ENCODE results near the gene ANO10. TPM values are rescaled to one million over a fixed set of nuclear protein-coding genes. Genes with fewer than 3 reads are reported as not detected.

The ANO10 gene
- total and polyA plus RNA-seq, 2 donors (not counting 1 experiment from before 2014, with no cell fraction given), result 1.9 to 10.6 TPM

DNA sequence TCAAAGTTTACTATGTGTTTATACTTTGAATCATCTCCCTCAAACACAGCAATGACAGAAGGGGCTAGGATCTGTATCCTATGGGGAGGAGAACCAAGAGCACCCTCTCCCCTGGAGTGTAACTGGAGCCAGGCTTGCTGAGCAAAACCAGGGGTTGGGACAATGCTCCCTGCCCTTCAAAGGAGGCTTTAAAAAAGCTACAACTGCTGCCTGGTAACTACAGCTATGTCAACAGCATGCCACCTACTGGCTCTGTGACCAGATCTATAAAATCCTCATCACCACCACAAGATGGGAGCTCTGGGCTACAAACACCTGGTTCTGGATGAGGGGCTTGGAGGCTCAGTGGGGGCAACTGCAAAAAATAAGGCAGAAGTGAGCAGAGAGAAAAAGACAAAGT lies 61.9 kb downstream of the ANO10 start:
- Histone ChIP-seq H4K20me1 (ENCODE audit: control insufficient read depth, insufficient read depth, low read length, poor library complexity, severe bottlenecking) (no peaks in the 10 kb centered on the region), H3K9ac (ENCODE audit: low read length) (no peak overlapping the region), H3K9me3 (ENCODE audit: control extremely low read depth in 1 of 3, control insufficient read depth in 2 of 3, insufficient read depth in 1 of 3, low read length in 2 of 3) (no peaks in the 10 kb centered on the region), H3K4me2 (replicated peaks; ENCODE audit: low read depth, low read length, poor library complexity, severe bottlenecking) (no peak overlapping the region), H3K4me1 (ENCODE audit: control insufficient read depth in 2 of 2, insufficient read depth in 2 of 2, low read length in 2 of 2) (no peaks in the 10 kb centered on the region), H3K36me3 (replicated peaks in 1 of 2; ENCODE audit: control extremely low read depth in 1 of 2, control insufficient read depth in 1 of 2, extremely low read depth in 1 of 2, insufficient read depth in 2 of 2, low read length in 1 of 2) (no peaks in the 10 kb centered on the region), H3K27ac (ENCODE audit: low read length in 2 of 2) (no peak overlapping the region), H3K79me2 (ENCODE audit: control insufficient read depth, insufficient read depth, low read length) (no peaks in the 10 kb centered on the region), H3K4me3 (ENCODE audit: control extremely low read depth in 1 of 5, extremely low read depth in 1 of 5, insufficient read depth in 1 of 5, low read depth in 2 of 5, low read length in 4 of 5) (no peak overlapping the region), H2AFZ (ENCODE audit: insufficient read depth, low read depth, low read length, poor library complexity, severe bottlenecking) (no peak overlapping the region), H3K27me3 (replicated peaks in 1 of 4; ENCODE audit: control extremely low read depth in 1 of 4, control insufficient read depth in 3 of 4, insufficient read depth in 4 of 4, low read length in 3 of 4) (no peaks in the 10 kb centered on the region)
- no peak overlapping the region for H3K27ac Mint-ChIP-seq
- ChIA-PET CTCF (interaction anchor here (0.5 to 0.8 kb wide), 2 partner anchors 13 to 164 kb away, joined by 3 read pairs; no protein-coding TSS in a partner anchor), POLR2A (no interaction called here)
- H3K9me3 Mint-ChIP-seq (ENCODE audit: insufficient read depth), result no peaks in the 10 kb centered on the region
- intact Hi-C loops (cut with micrococcal nuclease), result no loop called here
- no peaks in the 10 kb centered on the region for H3K27me3 Mint-ChIP-seq
- DNase-seq, result no peak
- H3K4me3 Mint-ChIP-seq, result no peak overlapping the region
- no peak for ATAC-seq (ENCODE audit: low read depth)
- TF ChIP-seq, protein P1, sequence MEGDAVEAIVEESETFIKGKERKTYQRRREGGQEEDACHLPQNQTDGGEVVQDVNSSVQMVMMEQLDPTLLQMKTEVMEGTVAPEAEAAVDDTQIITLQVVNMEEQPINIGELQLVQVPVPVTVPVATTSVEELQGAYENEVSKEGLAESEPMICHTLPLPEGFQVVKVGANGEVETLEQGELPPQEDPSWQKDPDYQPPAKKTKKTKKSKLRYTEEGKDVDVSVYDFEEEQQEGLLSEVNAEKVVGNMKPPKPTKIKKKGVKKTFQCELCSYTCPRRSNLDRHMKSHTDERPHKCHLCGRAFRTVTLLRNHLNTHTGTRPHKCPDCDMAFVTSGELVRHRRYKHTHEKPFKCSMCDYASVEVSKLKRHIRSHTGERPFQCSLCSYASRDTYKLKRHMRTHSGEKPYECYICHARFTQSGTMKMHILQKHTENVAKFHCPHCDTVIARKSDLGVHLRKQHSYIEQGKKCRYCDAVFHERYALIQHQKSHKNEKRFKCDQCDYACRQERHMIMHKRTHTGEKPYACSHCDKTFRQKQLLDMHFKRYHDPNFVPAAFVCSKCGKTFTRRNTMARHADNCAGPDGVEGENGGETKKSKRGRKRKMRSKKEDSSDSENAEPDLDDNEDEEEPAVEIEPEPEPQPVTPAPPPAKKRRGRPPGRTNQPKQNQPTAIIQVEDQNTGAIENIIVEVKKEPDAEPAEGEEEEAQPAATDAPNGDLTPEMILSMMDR (IDR thresholded peaks at IDR 0.05), result no peak
- H3K4me1 Mint-ChIP-seq, result no peaks in the 10 kb centered on the region

DNA sequence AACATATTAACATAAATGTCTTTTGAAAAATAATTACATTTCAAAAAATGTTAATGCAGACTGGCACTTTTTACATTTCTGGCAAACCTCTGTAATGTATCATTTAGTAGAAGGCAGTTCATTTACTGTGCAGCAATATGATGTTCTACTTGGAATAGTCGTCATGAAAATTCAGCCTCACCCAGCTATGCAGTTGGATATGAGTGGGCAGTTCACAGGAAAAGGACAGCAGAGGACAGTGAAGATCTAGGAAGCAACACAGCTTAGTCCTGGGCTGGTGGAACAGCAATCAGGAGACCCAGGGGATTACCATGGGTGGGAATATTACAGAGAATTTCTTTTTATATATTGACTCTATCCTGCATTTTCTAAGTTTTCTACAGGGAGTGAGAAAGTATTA lies 63.6 kb downstream of the ANO10 start:
- Histone ChIP-seq H3K4me3 (ENCODE audit: control extremely low read depth in 1 of 5, extremely low read depth in 1 of 5, insufficient read depth in 1 of 5, low read depth in 2 of 5, low read length in 4 of 5) (no peak overlapping the region), H3K9me3 (ENCODE audit: control extremely low read depth in 1 of 3, control insufficient read depth in 2 of 3, insufficient read depth in 1 of 3, low read length in 2 of 3) (no peaks in the 10 kb centered on the region), H3K4me1 (ENCODE audit: control insufficient read depth in 2 of 2, insufficient read depth in 2 of 2, low read length in 2 of 2) (no peaks in the 10 kb centered on the region), H3K27ac (ENCODE audit: low read length in 2 of 2) (no peak overlapping the region), H3K27me3 (replicated peaks in 1 of 4; ENCODE audit: control extremely low read depth in 1 of 4, control insufficient read depth in 3 of 4, insufficient read depth in 4 of 4, low read length in 3 of 4) (no peaks in the 10 kb centered on the region), H3K36me3 (replicated peaks in 1 of 2; ENCODE audit: control extremely low read depth in 1 of 2, control insufficient read depth in 1 of 2, extremely low read depth in 1 of 2, insufficient read depth in 2 of 2, low read length in 1 of 2) (no peaks in the 10 kb centered on the region), H4K20me1 (ENCODE audit: control insufficient read depth, insufficient read depth, low read length, poor library complexity, severe bottlenecking) (no peaks in the 10 kb centered on the region), H3K79me2 (ENCODE audit: control insufficient read depth, insufficient read depth, low read length) (no peaks in the 10 kb centered on the region), H3K4me2 (replicated peaks; ENCODE audit: low read depth, low read length, poor library complexity, severe bottlenecking) (no peak overlapping the region), H2AFZ (ENCODE audit: insufficient read depth, low read depth, low read length, poor library complexity, severe bottlenecking) (no peak overlapping the region), H3K9ac (ENCODE audit: low read length) (no peak overlapping the region)
- H3K9me3 Mint-ChIP-seq (ENCODE audit: insufficient read depth), result no peaks in the 10 kb centered on the region
- TF ChIP-seq EZH2 (IDR thresholded peaks at IDR 0.05; ENCODE audit: borderline replicate concordance, insufficient read depth, low read depth, low read length, poor library complexity, severe bottlenecking), result no peak
- TF ChIP-seq, protein P1 (IDR thresholded peaks at IDR 0.05), result no peak
- H3K27me3 Mint-ChIP-seq, result no peaks in the 10 kb centered on the region
- ChIA-PET CTCF (no interaction called here), POLR2A (no interaction called here)
- H3K4me1 Mint-ChIP-seq, result no peaks in the 10 kb centered on the region
- no peak for DNase-seq
- ATAC-seq (ENCODE audit: low read depth), result no peak
- WGBS (ENCODE audit: insufficient coverage), result 86% methylated on average over 1 of the region's 1 CpG
- H3K27ac Mint-ChIP-seq, result no peak overlapping the region
- H3K4me3 Mint-ChIP-seq, result no peak overlapping the region
- intact Hi-C loops (cut with micrococcal nuclease), result no loop called here

Measured in B cell (primary cell).